Measurements from ENCODE around the gene PRR35.

DNA sequence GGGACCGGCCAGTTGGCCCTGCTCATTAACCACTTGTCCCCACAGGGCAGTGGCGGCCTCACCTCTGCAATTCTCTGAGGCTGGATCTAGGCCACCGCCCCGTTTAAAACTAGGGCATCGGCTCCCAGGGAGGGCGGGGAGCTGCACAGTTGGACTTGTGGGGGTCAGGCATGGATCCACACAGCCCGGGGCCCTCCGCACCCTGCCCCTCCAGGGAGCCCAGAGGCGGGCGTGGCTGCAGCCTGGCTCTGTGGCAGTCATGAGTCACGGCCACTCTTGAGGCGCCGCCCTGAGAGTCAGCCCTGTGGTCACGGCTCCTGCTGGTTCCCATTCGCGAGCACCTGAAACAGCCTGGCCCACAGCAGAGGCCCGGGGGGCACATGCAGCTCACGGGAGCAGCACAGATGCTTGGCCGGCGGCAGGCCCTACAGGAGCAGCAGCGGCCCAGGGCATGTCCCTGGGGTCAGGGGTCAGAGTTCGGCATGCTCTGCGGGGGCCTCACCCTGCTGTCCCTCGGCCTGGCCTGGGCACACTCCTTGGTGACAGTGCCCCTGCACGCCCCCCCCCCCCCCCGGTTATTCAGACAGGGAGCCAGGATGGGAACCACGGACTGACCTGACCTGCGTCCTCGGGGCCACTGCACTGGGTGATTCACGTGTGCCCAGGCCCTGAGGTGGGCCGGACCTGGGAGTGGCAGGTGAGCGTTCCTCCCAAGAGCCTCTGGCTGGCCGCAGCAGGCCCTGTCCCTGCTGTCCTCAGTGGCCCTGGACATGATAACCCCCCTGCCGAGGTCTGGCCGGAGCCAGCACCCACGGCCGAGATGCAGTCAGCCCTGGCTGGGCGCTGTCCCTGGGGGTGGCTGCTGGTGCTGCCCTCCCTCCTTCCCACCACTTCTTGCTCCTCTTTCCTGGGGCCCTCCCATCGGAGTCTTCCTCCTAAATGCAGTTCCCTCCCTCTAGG is 24.5 kb upstream of the PRR35 start:
- no peak for TF ChIP-seq EP300 (IDR thresholded peaks at IDR 0.05; ENCODE audit: low read depth)
- no peak for TF ChIP-seq CTCF (IDR thresholded peaks at IDR 0.05)
- TF ChIP-seq POLR2A (IDR thresholded peaks at IDR 0.05): peak; percentile 19

Measured in transverse colon (tissue), 3 donors.